B cell (primary cell): Measurements from ENCODE around the gene ERC1. TPM values are rescaled to one million over a fixed set of nuclear protein-coding genes. Genes with fewer than 3 reads are reported as not detected.

ENCODE experiments used
- ATAC-seq: fragments of 200-7000 bp; cut with Tn5 transposase; one replicate; pipeline ENCODE4 v1.10.0; 2021; ENCODE audit warnings: low read depth, mild to moderate bottlenecking, moderate number of reproducible peaks, moderate library complexity
- CTCF ChIA-PET: fragments of 350-600 bp; sonication (Branson Sonifier 250); formaldehyde crosslinking; loops from one replicate; lab custom pipeline; 2021; ENCODE audit warnings: antibody characterized with exemption, inconsistent platforms; lab: Charles Lee
- POLR2A ChIA-PET: fragments of 350-600 bp; sonication (Branson Sonifier 250); formaldehyde crosslinking; loops from one replicate; lab custom pipeline; 2021; ENCODE audit warnings: antibody characterized with exemption; lab: Charles Lee
- DNase-seq: peaks from one replicate; pipeline ENCODE4 v3.0.0; 2013
- H2AFZ ChIP-seq: 2 replicates; pipeline ENCODE4 v1.6.1; 2012; ENCODE audit warnings: mild to moderate bottlenecking, low read depth, low read length; ENCODE audit not compliant: insufficient read depth, poor library complexity, severe bottlenecking
- H3K27ac ChIP-seq, 2 donors: 1 replicate in 1 of 2; 2 replicates in 1 of 2; pipeline ENCODE4 v1.5.1; 2012 to 2013; ENCODE audit warnings: low read length in 2 of 2, mild to moderate bottlenecking in 2 of 2, moderate library complexity in 1 of 2
- H3K27me3 ChIP-seq, 4 experiments: fragments of 200-600 bp in 1 of 4; sonication (generic) in 1 of 4; replicated peaks in 1 of 4; 1 replicate in 2 of 4; 2 replicates in 2 of 4; pipeline versions ENCODE4 v1.6.1 to v1.7.0; 2013 to 2016; ENCODE audit warnings: low read length in 3 of 4, mild to moderate bottlenecking in 2 of 4, mixed read lengths in 1 of 4, moderate library complexity in 1 of 4; ENCODE audit not compliant: insufficient read depth in 4 of 4, control insufficient read depth in 3 of 4; ENCODE audit errors: control extremely low read depth in 1 of 4
- H3K36me3 ChIP-seq, 2 experiments: replicated peaks in 1 of 2; 1 replicate in 1 of 2; 2 replicates in 1 of 2; pipeline versions ENCODE4 v1.6.1 to v1.7.1; 2013; ENCODE audit warnings: low read length in 1 of 2; ENCODE audit not compliant: insufficient read depth in 2 of 2, control insufficient read depth in 1 of 2; ENCODE audit errors: control extremely low read depth in 1 of 2, extremely low read depth in 1 of 2
- H3K4me1 ChIP-seq, 2 donors: fragments of 200-600 bp in 1 of 2; sonication (generic) in 1 of 2; 1 replicate in 1 of 2; 2 replicates in 1 of 2; pipeline versions ENCODE4 v1.5.1 to v1.6.1; 2013 to 2017; ENCODE audit warnings: low read length in 2 of 2; ENCODE audit not compliant: control insufficient read depth in 2 of 2, insufficient read depth in 2 of 2
- H3K4me2 ChIP-seq: replicated peaks from 2 replicates; pipeline ENCODE3; 2012; ENCODE audit warnings: mild to moderate bottlenecking, low read depth, low read length; ENCODE audit not compliant: poor library complexity, severe bottlenecking
- H3K4me3 ChIP-seq, 5 experiments: fragments of 200-600 bp in 1 of 5; sonication (generic) in 1 of 5; 1 replicate in 3 of 5; 2 replicates in 2 of 5; pipeline versions ENCODE4 v1.5.1 to v1.7.0; 2011 to 2016; ENCODE audit warnings: low read length in 4 of 5, mild to moderate bottlenecking in 4 of 5, low read depth in 2 of 5, control low read depth in 1 of 5, moderate library complexity in 1 of 5; ENCODE audit not compliant: insufficient read depth in 1 of 5; ENCODE audit errors: control extremely low read depth in 1 of 5, extremely low read depth in 1 of 5
- H3K79me2 ChIP-seq: fragments of 200-600 bp; sonication (generic); one replicate; pipeline ENCODE4 v1.6.0; 2016; ENCODE audit warnings: low read length; ENCODE audit not compliant: control insufficient read depth, insufficient read depth
- H3K9ac ChIP-seq: fragments of 200-600 bp; sonication (generic); 2 replicates; pipeline ENCODE4 v1.6.1; 2017; ENCODE audit warnings: mild to moderate bottlenecking, low read length, moderate library complexity
- H3K9me3 ChIP-seq, 3 donors: one replicate each; pipeline versions ENCODE4 v1.6.1 to v1.7.1; 2013; ENCODE audit warnings: low read length in 2 of 3; ENCODE audit not compliant: control insufficient read depth in 2 of 3, insufficient read depth in 1 of 3; ENCODE audit errors: control extremely low read depth in 1 of 3
- H4K20me1 ChIP-seq: 2 replicates; pipeline ENCODE4 v1.6.0; 2012; ENCODE audit warnings: mild to moderate bottlenecking, low read length; ENCODE audit not compliant: insufficient read depth, control insufficient read depth, poor library complexity, severe bottlenecking
- H3K27ac Mint-ChIP-seq: one replicate; pipeline ENCODE4 v1.8.0; 2021; ENCODE audit warnings: mixed read lengths
- H3K27me3 Mint-ChIP-seq: one replicate; pipeline ENCODE4 v1.8.0; 2021; ENCODE audit warnings: mixed read lengths
- H3K4me1 Mint-ChIP-seq: one replicate; pipeline ENCODE4 v1.8.0; 2021; ENCODE audit warnings: mixed read lengths
- H3K4me3 Mint-ChIP-seq: one replicate; pipeline ENCODE4 v1.8.0; 2021; ENCODE audit warnings: mixed read lengths
- H3K9me3 Mint-ChIP-seq: one replicate; pipeline ENCODE4 v1.8.0; 2022; ENCODE audit warnings: mixed read lengths; ENCODE audit not compliant: insufficient read depth
- EZH2 ChIP-seq: IDR thresholded peaks from 2 replicates; pipeline ENCODE4 v1.6.1; 2012; ENCODE audit warnings: borderline replicate concordance, low read depth, mild to moderate bottlenecking, moderate library complexity, low read length; ENCODE audit not compliant: insufficient read depth, poor library complexity, severe bottlenecking
- WGBS: methylation state at CpG from one replicate; pipeline ENCODE4 v1.1.5; 2013; ENCODE audit warnings: missing lambda C conversion rate; ENCODE audit not compliant: insufficient coverage; 5-methylcytosine and 5-hydroxymethylcytosine counted together
- intact Hi-C: fragments of 100-400 bp; cut with micrococcal nuclease; formaldehyde crosslinking; loops from one replicate; pipeline ENCODE4 v1.10.0; 2022
- polyA plus RNA-seq: library from polyadenylated mRNA; depleted of rRNA; stranded (reverse); fragments of >200 nt; gene quantifications from 2 replicates; pipeline ENCODE4 v1.2.3, GENCODE V29; 2012
- total RNA-seq, 2 donors: library from RNA; stranded (reverse); fragments of 120-200 nt in 1 of 2; gene quantifications; 1 replicate in 1 of 2; 2 replicates in 1 of 2; pipeline versions ENCODE4 v1.2.3 to v1.2.4, GENCODE V29; 2013 to 2022
- TF ChIP-seq, protein P1 (sequence below): fragments of 200-600 bp; IDR thresholded peaks from one replicate; pipeline ENCODE4 v1.8.0; 2022; ENCODE audit warnings: antibody characterized with exemption, mild to moderate bottlenecking

ERC1 gene
- total and polyA plus RNA-seq, 2 donors (not counting 1 experiment from before 2014, with no cell fraction given): 4.0 to 77.6 TPM

GRCh38 chr12:1328391-1328790 lies 337.4 kb downstream of the ERC1 start:
- Mint-ChIP-seq H3K9me3 (no peaks in the 10 kb centered on the region), H3K4me3 (no peak overlapping the region), H3K27me3 (no peaks in the 10 kb centered on the region), H3K27ac (no peak overlapping the region), H3K4me1 (peaks cover 1% of the 10 kb centered on the region)
- Histone ChIP-seq H3K4me2 (no peak overlapping the region), H3K4me3 (no peak overlapping the region), H3K27me3 (no peaks in the 10 kb centered on the region), H3K27ac (no peak overlapping the region), H3K4me1 (no peaks in the 10 kb centered on the region), H3K79me2 (no peaks in the 10 kb centered on the region), H4K20me1 (no peaks in the 10 kb centered on the region), H3K9me3 (no peaks in the 10 kb centered on the region), H2AFZ (no peak overlapping the region), H3K9ac (no peak overlapping the region), H3K36me3 (peaks cover 0 to 1% of the 10 kb centered on the region in 2 experiments)
- no peak for TF ChIP-seq EZH2
- TF ChIP-seq, protein P1, sequence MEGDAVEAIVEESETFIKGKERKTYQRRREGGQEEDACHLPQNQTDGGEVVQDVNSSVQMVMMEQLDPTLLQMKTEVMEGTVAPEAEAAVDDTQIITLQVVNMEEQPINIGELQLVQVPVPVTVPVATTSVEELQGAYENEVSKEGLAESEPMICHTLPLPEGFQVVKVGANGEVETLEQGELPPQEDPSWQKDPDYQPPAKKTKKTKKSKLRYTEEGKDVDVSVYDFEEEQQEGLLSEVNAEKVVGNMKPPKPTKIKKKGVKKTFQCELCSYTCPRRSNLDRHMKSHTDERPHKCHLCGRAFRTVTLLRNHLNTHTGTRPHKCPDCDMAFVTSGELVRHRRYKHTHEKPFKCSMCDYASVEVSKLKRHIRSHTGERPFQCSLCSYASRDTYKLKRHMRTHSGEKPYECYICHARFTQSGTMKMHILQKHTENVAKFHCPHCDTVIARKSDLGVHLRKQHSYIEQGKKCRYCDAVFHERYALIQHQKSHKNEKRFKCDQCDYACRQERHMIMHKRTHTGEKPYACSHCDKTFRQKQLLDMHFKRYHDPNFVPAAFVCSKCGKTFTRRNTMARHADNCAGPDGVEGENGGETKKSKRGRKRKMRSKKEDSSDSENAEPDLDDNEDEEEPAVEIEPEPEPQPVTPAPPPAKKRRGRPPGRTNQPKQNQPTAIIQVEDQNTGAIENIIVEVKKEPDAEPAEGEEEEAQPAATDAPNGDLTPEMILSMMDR: no peak
- intact Hi-C loops: no loop called here
- ChIA-PET CTCF (no interaction called here), POLR2A (no interaction called here)
- DNase-seq (no peak), ATAC-seq (no peak)
- 86% methylated on average over 6 of the region's 8 CpGs for WGBS

GRCh38 chr12:1329784-1330476 lies 338.9 kb downstream of the ERC1 start:
- H3K4me2 ChIP-seq: no peak overlapping the region
- no peak overlapping the region for H3K4me3 ChIP-seq
- Mint-ChIP-seq H3K27ac (no peak overlapping the region), H3K4me3 (no peak overlapping the region), H3K4me1 (no peaks in the 10 kb centered on the region), H3K9me3 (no peaks in the 10 kb centered on the region), H3K27me3 (no peaks in the 10 kb centered on the region)
- intact Hi-C loops: no loop called here
- POLR2A ChIA-PET: no interaction called here
- ATAC-seq (no peak), DNase-seq (no peak)
- H2AFZ ChIP-seq: no peak overlapping the region
- no peak overlapping the region for H3K9ac ChIP-seq
- H3K79me2 ChIP-seq: no peaks in the 10 kb centered on the region
- H3K27ac ChIP-seq: no peak overlapping the region
- TF ChIP-seq EZH2: no peak
- TF ChIP-seq, protein P1: no peak
- H4K20me1 ChIP-seq: no peaks in the 10 kb centered on the region
- H3K36me3 ChIP-seq: peaks cover 0 to 1% of the 10 kb centered on the region in 2 experiments
- H3K27me3 ChIP-seq: no peaks in the 10 kb centered on the region
- no peaks in the 10 kb centered on the region for H3K9me3 ChIP-seq
- H3K4me1 ChIP-seq: no peaks in the 10 kb centered on the region
- 100% methylated on average over 2 of the region's 2 CpGs for WGBS
- CTCF ChIA-PET: no interaction called here
